HG03432 (cell line): Measurements from ENCODE around the gene MCOLN2.
"Not testable (repeated sequence)": the region's sequence is repeated elsewhere in the genome, so short reads cannot be mapped to it uniquely, and the experiment has no call there.

Source experiments
- ATAC-seq: cut with Tn5 transposase; IDR thresholded peaks from one replicate; pipeline ENCODE4 v1.9.1; 2021; ENCODE audit warnings: mild to moderate bottlenecking, moderate library complexity; ENCODE audit not compliant: unreplicated experiment

The MCOLN2 gene

DNA sequence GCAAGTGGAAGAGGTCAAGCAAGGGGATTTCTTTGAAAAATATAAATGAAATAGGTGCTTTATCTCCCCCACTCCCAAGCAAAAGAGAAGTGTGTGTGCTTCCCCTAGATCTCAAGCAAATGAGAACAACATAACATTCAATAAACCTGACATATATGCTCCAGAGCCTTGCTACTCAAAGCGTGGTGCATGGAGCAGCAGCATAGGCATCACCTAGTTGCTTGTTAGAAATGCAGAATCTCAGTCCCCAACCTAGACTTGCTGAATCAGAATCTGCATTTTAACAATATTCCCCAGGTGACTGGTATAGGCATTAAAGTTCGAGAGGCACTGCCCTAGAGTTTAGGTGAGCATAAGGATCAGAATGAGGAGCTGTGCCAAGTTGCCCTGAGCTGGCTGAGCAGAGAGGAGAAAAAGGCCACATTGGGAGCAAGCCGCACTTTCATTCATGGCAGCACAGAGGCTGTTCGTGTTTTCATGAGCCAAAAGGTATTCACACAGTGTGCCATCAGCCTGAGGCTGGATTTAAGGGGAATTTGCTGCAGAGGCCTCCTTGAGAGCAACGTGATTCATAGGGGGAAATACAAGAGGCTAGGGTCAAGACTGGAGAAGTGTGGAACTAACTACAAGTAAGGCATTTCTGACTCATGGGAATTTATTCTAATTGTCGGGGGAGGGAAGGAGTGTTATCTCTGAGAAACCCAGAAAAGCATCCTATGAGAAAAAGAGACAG is 89.7 kb downstream of the MCOLN2 start:
- no peak for ATAC-seq

DNA sequence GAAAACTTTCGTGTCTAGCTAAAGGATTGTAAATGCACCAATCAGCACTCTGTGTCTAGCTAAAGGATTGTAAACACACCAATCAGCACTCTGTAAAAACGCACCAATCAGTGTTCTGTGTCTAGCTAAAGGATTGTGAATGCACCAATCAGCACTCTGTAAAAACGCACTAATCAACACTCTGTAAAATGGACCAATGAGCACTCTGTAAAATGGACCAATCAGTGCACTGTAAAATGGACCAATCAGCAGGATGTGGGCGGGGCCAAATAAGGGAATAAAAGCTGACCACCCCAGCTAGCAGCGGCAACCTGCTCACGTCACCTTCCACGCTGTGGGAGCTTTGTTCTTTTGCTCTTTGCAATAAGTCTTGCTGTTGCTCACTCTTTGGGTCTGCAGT is 94.2 kb downstream of the MCOLN2 start:
- ATAC-seq, result not testable (repeated sequence)

DNA sequence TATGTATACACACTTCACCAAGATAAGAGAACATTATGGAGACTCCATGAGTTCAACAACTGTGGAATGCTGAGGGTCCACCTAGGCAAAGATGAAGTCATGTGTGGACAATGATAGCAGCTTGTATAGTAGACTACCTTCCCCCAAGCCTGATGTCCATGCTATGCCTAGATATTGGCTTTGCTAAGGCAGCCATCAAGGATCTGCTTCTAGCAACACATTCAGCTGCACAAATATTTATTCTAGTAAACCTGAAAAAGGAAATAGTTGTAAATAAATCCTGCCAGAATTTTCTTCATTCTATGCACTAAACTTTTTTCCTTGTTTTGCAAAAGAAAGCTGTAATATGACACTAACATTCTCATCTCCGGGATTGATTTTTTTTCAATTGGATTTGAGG is 96.9 kb downstream of the MCOLN2 start:
- ATAC-seq, result no peak

GRCh38 chr1:84896279-84896678 is 100.6 kb downstream of the MCOLN2 start:
- ATAC-seq, result no peak

DNA sequence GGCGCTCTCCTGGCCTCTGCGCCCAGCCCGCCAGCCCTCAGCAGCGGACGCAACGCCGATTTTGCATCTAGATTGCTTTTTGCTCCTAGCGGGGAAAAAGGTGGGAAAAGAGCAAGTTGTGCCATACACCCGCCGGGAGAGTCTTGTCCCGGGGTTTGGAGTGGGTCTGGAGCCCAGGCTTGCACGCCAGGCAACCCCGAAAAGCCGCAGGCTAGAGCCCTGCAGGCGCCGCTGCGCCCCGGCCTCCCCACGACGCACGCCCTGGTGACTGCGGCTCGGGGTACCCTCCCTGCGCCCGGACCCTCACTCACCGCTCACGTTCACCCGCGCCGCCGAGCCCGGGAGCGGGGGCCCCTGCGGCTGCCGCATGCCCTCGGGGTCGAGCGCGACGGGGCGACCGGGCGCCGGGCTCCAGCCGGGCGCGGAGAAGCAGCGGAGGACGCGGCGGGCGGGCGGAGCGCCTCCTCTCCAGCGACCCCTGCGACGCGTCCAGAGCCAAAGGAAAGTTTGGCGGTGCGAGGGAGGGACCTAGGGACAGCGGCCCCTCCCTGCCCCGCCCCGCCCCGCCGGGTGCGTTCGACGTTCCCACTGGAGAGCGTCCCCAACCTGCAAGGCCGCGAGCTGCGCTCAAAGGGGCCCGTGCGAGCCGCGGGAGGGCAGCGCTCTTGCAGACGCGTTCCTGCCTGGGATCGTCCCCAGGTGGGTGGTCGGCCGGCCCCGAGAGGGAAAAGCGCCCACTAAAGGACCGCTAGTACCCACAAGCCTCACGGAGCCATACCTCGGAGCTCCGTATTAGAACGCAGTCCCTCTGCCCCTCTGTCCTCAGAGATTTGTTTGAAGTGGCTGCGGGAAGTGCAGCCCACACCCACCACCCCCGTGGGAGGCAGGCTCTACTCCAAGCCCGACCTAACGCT is 104.0 kb downstream of the MCOLN2 start, which contains the start of gene LPAR3:
Gene LPAR3 (minus strand): TSS at position 502 of the 914 bp plus-strand sequence. CDS start 27,086 bp downstream, outside the sequence.
- no peak for ATAC-seq

- ATAC-seq, result no peak
Observed at GRCh38 chr1:84890566-84890965, 106.3 kb downstream of the MCOLN2 start.

DNA sequence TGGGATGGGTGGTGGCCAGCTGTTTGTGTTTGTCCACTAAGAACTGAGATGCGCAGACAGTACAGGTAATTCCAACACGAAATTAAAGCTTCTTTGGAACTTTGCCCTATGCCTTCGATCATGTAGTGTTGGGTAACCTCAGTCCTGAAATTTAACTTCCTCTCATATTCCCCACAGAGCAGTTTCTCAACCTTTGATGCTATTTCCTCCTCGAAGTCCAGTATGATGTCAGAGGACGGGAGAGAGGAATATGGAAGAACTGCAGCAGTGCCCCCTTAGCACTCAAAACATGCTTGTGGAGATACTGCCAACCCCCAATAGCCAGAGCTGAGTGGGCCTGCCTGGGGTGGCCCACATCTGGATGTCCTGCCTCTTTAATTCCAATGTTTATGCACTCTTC is 107.5 kb downstream of the MCOLN2 start:
- no peak for ATAC-seq

- no peak for ATAC-seq
Observed at GRCh38 chr1:84888753-84889152, 108.2 kb downstream of the MCOLN2 start.

- no peak for ATAC-seq
Observed at GRCh38 chr1:84887261-84887934, 109.5 kb downstream of the MCOLN2 start.

DNA sequence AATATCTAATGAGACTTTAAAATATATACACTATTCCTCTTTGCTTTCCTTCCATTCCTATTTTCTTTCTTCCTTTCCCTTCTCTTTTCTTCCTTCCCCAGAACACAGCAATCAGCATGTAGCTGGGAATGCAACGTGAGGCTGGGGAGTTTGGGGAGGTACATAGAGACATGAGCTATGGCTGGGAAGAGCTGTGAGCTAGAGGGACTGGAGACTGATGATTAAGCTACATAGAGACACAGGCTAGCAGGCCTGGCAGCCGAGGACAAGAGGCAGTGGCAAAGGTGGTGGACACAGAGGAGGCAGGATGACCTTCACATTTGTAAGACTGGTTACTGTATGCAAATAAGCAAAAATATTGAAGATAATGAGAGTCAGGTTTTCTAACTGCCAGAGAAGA is 111.4 kb downstream of the MCOLN2 start:
- ATAC-seq, result no peak

DNA sequence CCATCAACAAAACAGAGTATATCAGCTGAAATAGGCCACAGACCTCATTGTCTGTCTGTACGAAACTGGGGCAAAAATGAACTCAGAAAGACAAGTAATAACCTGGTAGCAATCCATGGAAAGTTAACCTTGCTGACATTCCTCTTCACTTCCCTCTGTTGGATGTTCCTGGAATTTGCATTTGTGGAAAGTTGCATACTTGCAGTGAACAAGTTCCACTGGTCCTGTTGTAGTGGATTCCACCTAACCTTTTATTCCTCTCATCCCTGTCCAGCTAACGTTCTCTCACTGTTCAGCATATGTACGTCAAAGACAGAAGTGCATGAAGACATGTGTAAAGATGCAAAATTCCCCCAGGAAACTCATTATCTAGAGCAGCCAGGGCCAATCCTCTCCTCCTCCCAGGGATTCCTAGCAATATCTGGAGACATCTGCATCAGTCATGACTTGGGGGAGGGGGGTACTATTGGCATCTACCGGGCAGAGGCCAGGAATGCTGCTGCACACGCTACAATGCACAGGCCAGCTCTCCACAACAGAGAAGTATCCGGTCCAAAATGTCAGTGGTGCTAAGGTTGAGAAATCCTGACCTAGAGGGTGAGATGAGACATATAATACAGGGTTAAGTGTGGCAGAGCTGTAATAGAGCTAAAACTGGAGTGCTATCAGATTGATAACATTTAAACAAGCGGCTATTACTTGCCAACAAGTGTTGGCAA is 112.1 kb downstream of the MCOLN2 start:
- ATAC-seq, result no peak

DNA sequence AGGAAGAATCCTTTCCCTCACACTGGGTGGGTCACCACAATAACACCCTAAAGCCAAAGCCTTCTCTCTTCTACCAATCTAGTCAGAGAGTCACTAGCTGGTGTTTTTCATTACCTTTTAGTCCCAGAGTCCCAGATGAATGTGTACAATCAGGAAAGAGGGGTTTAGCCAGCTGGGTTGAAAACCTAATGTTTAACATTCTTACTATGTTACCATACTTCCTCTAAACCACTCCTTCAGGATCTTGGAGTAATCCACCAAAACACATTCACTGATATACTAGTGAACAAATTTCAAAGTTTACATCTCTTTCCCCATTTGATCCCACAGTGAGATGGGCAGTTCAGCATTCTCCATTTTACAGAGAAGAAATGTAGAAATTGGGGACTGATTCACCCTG is 113.6 kb downstream of the MCOLN2 start:
- ATAC-seq, result no peak

GRCh38 chr1:84877592-84877991 is 119.3 kb downstream of the MCOLN2 start:
- ATAC-seq, result no peak

- no peak for ATAC-seq
Observed at GRCh38 chr1:84876353-84876752, 120.6 kb downstream of the MCOLN2 start.
